GM23248 (cell line): ENCODE measurements around the gene ACTN4. TPM values are rescaled to one million over a fixed set of nuclear protein-coding genes. Genes with fewer than 3 reads are reported as not detected.
A peak's percentile ranks its signal among the peaks of the same experiment; 100 is the strongest.
"Not testable (repeated sequence)": the region's sequence is repeated elsewhere in the genome, so short reads cannot be mapped to it uniquely, and the experiment has no call there.

Experiments
- DNase-seq: peaks from one replicate; pipeline ENCODE4 v3.0.0-alpha.2; 2015
- H2AFZ ChIP-seq: fragments of 200-600 bp; sonication (generic); 2 replicates; pipeline ENCODE4 v1.6.1; 2016; ENCODE audit warnings: antibody characterized with exemption
- H3F3A ChIP-seq: fragments of 200-600 bp; sonication (generic); 2 replicates; pipeline ENCODE4 v1.6.1; 2016; ENCODE audit warnings: mild to moderate bottlenecking, antibody characterized with exemption, mixed run types; ENCODE audit not compliant: insufficient read depth
- H3K27ac ChIP-seq: fragments of 200-600 bp; sonication (generic); 2 replicates; pipeline ENCODE4 v1.5.1; 2016; ENCODE audit warnings: mild to moderate bottlenecking
- H3K27me3 ChIP-seq: fragments of 200-600 bp; sonication (generic); replicated peaks from 2 replicates; pipeline ENCODE4 v1.6.1; 2016; ENCODE audit warnings: mild to moderate bottlenecking; ENCODE audit not compliant: insufficient read depth
- H3K36me3 ChIP-seq: fragments of 200-600 bp; sonication (generic); 2 replicates; pipeline ENCODE4 v1.6.1; 2016; ENCODE audit warnings: low read depth, mild to moderate bottlenecking
- H3K4me1 ChIP-seq: fragments of 200-600 bp; sonication (generic); 2 replicates; pipeline ENCODE4 v1.6.1; 2016; ENCODE audit warnings: mild to moderate bottlenecking; ENCODE audit not compliant: insufficient read depth
- H3K4me2 ChIP-seq: fragments of 200-600 bp; sonication (generic); one replicate; pipeline ENCODE4 v1.6.1; 2016; ENCODE audit warnings: mild to moderate bottlenecking; ENCODE audit not compliant: unreplicated experiment
- H3K4me3 ChIP-seq: fragments of 200-600 bp; sonication (generic); 2 replicates; pipeline ENCODE4 v1.5.1; 2016; ENCODE audit warnings: mild to moderate bottlenecking
- H3K79me2 ChIP-seq: fragments of 200-600 bp; sonication (generic); 2 replicates; pipeline ENCODE4 v1.6.1; 2016; ENCODE audit warnings: mild to moderate bottlenecking; ENCODE audit not compliant: insufficient read depth
- H3K9ac ChIP-seq: fragments of 200-600 bp; sonication (generic); 2 replicates; pipeline ENCODE4 v1.6.1; 2016; ENCODE audit warnings: mild to moderate bottlenecking
- H3K9me2 ChIP-seq: fragments of 200-600 bp; sonication (generic); 2 replicates; pipeline ENCODE4 v1.6.1; 2016; ENCODE audit warnings: mixed run types, mild to moderate bottlenecking, moderate library complexity; ENCODE audit not compliant: insufficient read depth
- H3K9me3 ChIP-seq: fragments of 200-600 bp; sonication (generic); one replicate; pipeline ENCODE4 v1.6.1; 2017; ENCODE audit warnings: low read depth
- H4K20me1 ChIP-seq: fragments of 200-600 bp; sonication (generic); 2 replicates; pipeline ENCODE4 v1.6.0; 2016; ENCODE audit not compliant: insufficient read depth
- EZH2 ChIP-seq: fragments of 200-600 bp; sonication (generic); IDR thresholded peaks from 2 replicates; pipeline ENCODE4 v1.6.1; 2018; ENCODE audit warnings: antibody characterized with exemption, mild to moderate bottlenecking; ENCODE audit not compliant: insufficient read depth, poor library complexity, severe bottlenecking
- EZH2phosphoT487 ChIP-seq: fragments of 200-600 bp; sonication (generic); IDR thresholded peaks from 2 replicates; pipeline ENCODE4 v1.6.1; 2018; ENCODE audit warnings: antibody characterized with exemption, moderate library complexity, mild to moderate bottlenecking, low read depth; ENCODE audit not compliant: insufficient read depth
- WGBS, 2 experiments: methylation state at CpG; one replicate each; pipeline ENCODE4 v1.1.6; 2015 to 2017; ENCODE audit warnings: low lambda C conversion rate in 2 of 2, low coverage in 1 of 2; ENCODE audit errors: missing lambda C conversion rate in 2 of 2; 5-methylcytosine and 5-hydroxymethylcytosine counted together
- in situ Hi-C: fragments of 300-500 bp; cut with MboI; formaldehyde crosslinking; loops from 2 replicates; pipeline ENCODE4 v1.15.0; 2020
- polyA plus RNA-seq: library from polyadenylated mRNA; unstranded; fragments of >200 nt; fragmentation: Nextera tagmentation; extraction: Ambion mirVana; gene quantifications from 2 replicates; pipeline ENCODE4 v1.2.1, GENCODE V29; 2016
- total RNA-seq: library from RNA; depleted of rRNA; stranded (reverse); fragments of >200 nt; shearing (Covaris generic); gene quantifications from 2 replicates; pipeline ENCODE4 v1.2.3, GENCODE V29; 2014

Gene ACTN4
- total and polyA plus RNA-seq, 2 experiments from 2014 or later, result 84.6 to 477 TPM

GRCh38 chr19:38763795-38764220, 116.4 kb downstream of the ACTN4 start:
- H3K9me3 ChIP-seq, result no peaks in the 10 kb centered on the region
- no peak overlapping the region for H3K9ac ChIP-seq
- no peaks in the 10 kb centered on the region for H3K36me3 ChIP-seq
- no peak overlapping the region for H2AFZ ChIP-seq
- H3F3A ChIP-seq, result no peaks in the 10 kb centered on the region
- DNase-seq, result no peak
- H3K79me2 ChIP-seq, result no peaks in the 10 kb centered on the region
- H3K4me1 ChIP-seq, result no peaks in the 10 kb centered on the region
- no peak for TF ChIP-seq EZH2
- H3K27ac ChIP-seq, result no peak overlapping the region
- in situ Hi-C loops, result no loop called here
- H3K9me2 ChIP-seq, result no peaks in the 10 kb centered on the region
- no peak overlapping the region for H3K4me3 ChIP-seq
- H3K4me2 ChIP-seq, result no peak overlapping the region
- WGBS, 2 experiments, result 85 to 91% methylated on average over 3 of the region's 3 CpGs
- no peaks in the 10 kb centered on the region for H4K20me1 ChIP-seq
- no peaks in the 10 kb centered on the region for H3K27me3 ChIP-seq

- H2AFZ ChIP-seq, result no peak overlapping the region
- no peak overlapping the region for H3K4me3 ChIP-seq
- no peak overlapping the region for H3K4me2 ChIP-seq
- H3K4me1 ChIP-seq, result no peaks in the 10 kb centered on the region
- TF ChIP-seq EZH2phosphoT487 (no peak), EZH2 (no peak)
- in situ Hi-C loops, result no loop called here
- no peaks in the 10 kb centered on the region for H3K27me3 ChIP-seq
- H3K9me2 ChIP-seq, result no peaks in the 10 kb centered on the region
- H3K79me2 ChIP-seq, result no peaks in the 10 kb centered on the region
- H3K36me3 ChIP-seq, result no peaks in the 10 kb centered on the region
- H3K9me3 ChIP-seq, result no peaks in the 10 kb centered on the region
- no peak for DNase-seq
- WGBS, 2 experiments, result 91 to 96% methylated on average over 2 of the region's 2 CpGs
- H4K20me1 ChIP-seq, result no peaks in the 10 kb centered on the region
- no peak overlapping the region for H3K27ac ChIP-seq
- no peaks in the 10 kb centered on the region for H3F3A ChIP-seq
- no peak overlapping the region for H3K9ac ChIP-seq
These were observed 117.8 kb downstream of the ACTN4 start for GRCh38 chr19:38765214-38765613.

GRCh38 chr19:38766276-38767047, 119.0 kb downstream of the ACTN4 start:
- in situ Hi-C loops, result no loop called here
- TF ChIP-seq EZH2, result no peak
- TF ChIP-seq EZH2phosphoT487, result no peak
- H2AFZ ChIP-seq, result no peak overlapping the region
- no peak overlapping the region for H3K9ac ChIP-seq
- H3K79me2 ChIP-seq, result no peaks in the 10 kb centered on the region
- H3K9me3 ChIP-seq, result no peaks in the 10 kb centered on the region
- no peaks in the 10 kb centered on the region for H3F3A ChIP-seq
- no peaks in the 10 kb centered on the region for H3K4me1 ChIP-seq
- no peaks in the 10 kb centered on the region for H3K9me2 ChIP-seq
- H3K27me3 ChIP-seq, result no peaks in the 10 kb centered on the region
- DNase-seq, result no peak
- no peaks in the 10 kb centered on the region for H4K20me1 ChIP-seq
- H3K27ac ChIP-seq, result no peak overlapping the region
- WGBS, 2 experiments, result 74 to 81% methylated on average over 10 of the region's 10 CpGs
- H3K4me2 ChIP-seq, result no peak overlapping the region
- H3K36me3 ChIP-seq, result no peaks in the 10 kb centered on the region
- no peak overlapping the region for H3K4me3 ChIP-seq

GRCh38 chr19:38769635-38770211, 122.3 kb downstream of the ACTN4 start:
- Histone ChIP-seq H3K27me3 (no peaks in the 10 kb centered on the region), H3K4me2 (peak overlapping the region; percentile 35), H3K36me3 (no peaks in the 10 kb centered on the region), H3K4me1 (no peaks in the 10 kb centered on the region), H3K79me2 (no peaks in the 10 kb centered on the region), H3K27ac (no peak overlapping the region), H3K9me3 (no peaks in the 10 kb centered on the region), H4K20me1 (no peaks in the 10 kb centered on the region), H2AFZ (peak overlapping the region; percentile 92), H3F3A (no peaks in the 10 kb centered on the region), H3K9ac (peak overlapping the region; percentile 69), H3K4me3 (0 out of 2 replicates have a peak overlapping the region, but pooled peaks have one; percentile 21), H3K9me2 (no peaks in the 10 kb centered on the region)
- in situ Hi-C loops, result no loop called here
- TF ChIP-seq EZH2phosphoT487, result no peak
- TF ChIP-seq EZH2, result no peak
- peak; percentile 90 for DNase-seq
- WGBS, 2 experiments, result 12% methylated on average over 37 to 39 of the region's 42 CpGs

GRCh38 chr19:38770228-38770948, 122.9 kb downstream of the ACTN4 start:
- 7 to 17% methylated on average over 10 to 14 of the region's 58 CpGs for WGBS, 2 experiments
- DNase-seq, H3K79me2 ChIP-seq, H3K27ac ChIP-seq, H4K20me1 ChIP-seq, in situ Hi-C loops, H3K9me3 ChIP-seq, H3K27me3 ChIP-seq, H3F3A ChIP-seq, H3K36me3 ChIP-seq, H3K4me1 ChIP-seq, H3K9ac ChIP-seq, H3K9me2 ChIP-seq: not testable (repeated sequence)
- peak overlapping the region; percentile 35 for H3K4me2 ChIP-seq
- 0 out of 2 replicates have a peak overlapping the region, but pooled peaks have one; percentile 21 for H3K4me3 ChIP-seq
- H2AFZ ChIP-seq, result peak overlapping the region; percentile 92

- H3K4me1 ChIP-seq, H3F3A ChIP-seq, H3K9me3 ChIP-seq, H3K9ac ChIP-seq, DNase-seq, H3K36me3 ChIP-seq, H3K27ac ChIP-seq, H3K9me2 ChIP-seq, H3K79me2 ChIP-seq, H2AFZ ChIP-seq, H3K27me3 ChIP-seq, H3K4me2 ChIP-seq, in situ Hi-C loops, H3K4me3 ChIP-seq, H4K20me1 ChIP-seq: not testable (repeated sequence)
- 33% methylated on average over 1 of the region's 22 CpGs; no CpG with 5 or more reads in 1 of the 2 experiments for WGBS, 2 experiments
These were observed 123.5 kb downstream of the ACTN4 start for GRCh38 chr19:38770949-38771275.
